ENCODE measurements around the gene GLIS1. TPM values are rescaled to one million over a fixed set of nuclear protein-coding genes. Genes with fewer than 3 reads are reported as not detected.

Gene GLIS1
- total RNA-seq = not detected

GRCh38 chr1:53739109-53739681, at the start of gene GLIS1:
TSS of gene GLIS1 (minus strand) at chr1:53739164. CDS start at chr1:53738064, 1,100 bp downstream.
- peak; percentile 79 to 86 for ATAC-seq
- intact Hi-C loops (cut with DNase I; ENCODE audit: low total_unique reads) = no loop called here
- Histone ChIP-seq H3K9me3 (no peaks in the 10 kb centered on the region), H3K36me3 (no peaks in the 10 kb centered on the region), H3K27me3 (peaks cover 10 to 40% (median 31%) of the 10 kb centered on the region in 3 donors), H3K4me1 (peaks cover 10 to 14% of the 10 kb centered on the region in 2 donors), H3K27ac (no peak within 1 kb of the TSS), H3K4me3 (peak within 1 kb of the TSS; percentile 54 to 65 (median 62))
- peak; percentile 17 to 52 for DNase-seq
- no peak for TF ChIP-seq POLR2A (IDR thresholded peaks at IDR 0.05)
- no peak for TF ChIP-seq CTCF (IDR thresholded peaks at IDR 0.05 in 4 of 5, conservative IDR thresholded peaks at IDR 0.05 in 1 of 5)
- in situ Hi-C loops (cut with MboI; ENCODE audit: low sequenced_read_pairs in 4 of 4) = no loop called here

GRCh38 chr1:53787655-53788054, 48.7 kb upstream of the GLIS1 start:
- Histone ChIP-seq H3K9me3 (no peaks in the 10 kb centered on the region), H3K4me1 (no peaks in the 10 kb centered on the region), H3K36me3 (peaks cover 0 to 41% of the 10 kb centered on the region in 2 donors), H3K27ac (no peak overlapping the region), H3K4me3 (no peak overlapping the region), H3K27me3 (no peaks in the 10 kb centered on the region)
- intact Hi-C loops (cut with DNase I; ENCODE audit: low total_unique reads) (no loop called here), in situ Hi-C loops (cut with MboI; ENCODE audit: low sequenced_read_pairs in 4 of 4) (no loop called here)
- TF ChIP-seq POLR2A (IDR thresholded peaks at IDR 0.05) = no peak
- no peak for TF ChIP-seq CTCF (IDR thresholded peaks at IDR 0.05 in 4 of 5, conservative IDR thresholded peaks at IDR 0.05 in 1 of 5)
- DNase-seq = no peak
- no peak for ATAC-seq

- H3K36me3 ChIP-seq = peaks cover 0 to 26% of the 10 kb centered on the region in 2 donors
- no peak for TF ChIP-seq POLR2A (IDR thresholded peaks at IDR 0.05)
- no peak for TF ChIP-seq CTCF (IDR thresholded peaks at IDR 0.05 in 4 of 5, conservative IDR thresholded peaks at IDR 0.05 in 1 of 5)
- H3K4me1 ChIP-seq = no peaks in the 10 kb centered on the region
- DNase-seq (no peak), ATAC-seq (no peak)
- no peaks in the 10 kb centered on the region for H3K27me3 ChIP-seq
- intact Hi-C loops (cut with DNase I; ENCODE audit: low total_unique reads) (no loop called here), in situ Hi-C loops (cut with MboI; ENCODE audit: low sequenced_read_pairs in 4 of 4) (no loop called here)
- H3K27ac ChIP-seq = no peak overlapping the region
- no peak overlapping the region for H3K4me3 ChIP-seq
- no peaks in the 10 kb centered on the region for H3K9me3 ChIP-seq
These were observed 44.1 kb upstream of the GLIS1 start for GRCh38 chr1:53783056-53783455.

GRCh38 chr1:53781654-53782053, 42.7 kb upstream of the GLIS1 start:
- Histone ChIP-seq H3K4me3 (no peak overlapping the region), H3K36me3 (peaks cover 0 to 26% of the 10 kb centered on the region in 2 donors), H3K4me1 (no peaks in the 10 kb centered on the region), H3K9me3 (no peaks in the 10 kb centered on the region), H3K27ac (no peak overlapping the region), H3K27me3 (no peaks in the 10 kb centered on the region)
- intact Hi-C loops (cut with DNase I; ENCODE audit: low total_unique reads) = no loop called here
- ATAC-seq = no peak
- no peak for DNase-seq
- no peak for TF ChIP-seq POLR2A (IDR thresholded peaks at IDR 0.05)
- in situ Hi-C loops (cut with MboI; ENCODE audit: low sequenced_read_pairs in 4 of 4) = no loop called here

- Histone ChIP-seq H3K9me3 (no peaks in the 10 kb centered on the region), H3K4me3 (no peak overlapping the region), H3K4me1 (no peaks in the 10 kb centered on the region), H3K27ac (no peak overlapping the region), H3K27me3 (no peaks in the 10 kb centered on the region), H3K36me3 (peaks cover 0 to 8% of the 10 kb centered on the region in 2 donors)
- ATAC-seq (no peak), DNase-seq (no peak)
- in situ Hi-C loops (cut with MboI; ENCODE audit: low sequenced_read_pairs in 4 of 4) = no loop called here
- no peak for TF ChIP-seq POLR2A (IDR thresholded peaks at IDR 0.05)
- intact Hi-C loops (cut with DNase I; ENCODE audit: low total_unique reads) = no loop called here
These were observed 38.3 kb upstream of the GLIS1 start for GRCh38 chr1:53777272-53777671.

- no peak overlapping the region for H3K4me3 ChIP-seq
- TF ChIP-seq CTCF (IDR thresholded peaks at IDR 0.05 in 4 of 5, conservative IDR thresholded peaks at IDR 0.05 in 1 of 5) (no peak), POLR2A (IDR thresholded peaks at IDR 0.05) (no peak)
- intact Hi-C loops (cut with DNase I; ENCODE audit: low total_unique reads) (no loop called here), in situ Hi-C loops (cut with MboI; ENCODE audit: low sequenced_read_pairs in 4 of 4) (no loop called here)
- H3K4me1 ChIP-seq = peaks cover 0 to 5% of the 10 kb centered on the region in 2 donors
- H3K36me3 ChIP-seq = peaks cover 0 to 16% of the 10 kb centered on the region in 2 donors
- no peak overlapping the region for H3K27ac ChIP-seq
- no peaks in the 10 kb centered on the region for H3K27me3 ChIP-seq
- DNase-seq (no peak), ATAC-seq (no peak)
- no peaks in the 10 kb centered on the region for H3K9me3 ChIP-seq
These were observed 32.7 kb upstream of the GLIS1 start for GRCh38 chr1:53771648-53772047.
